GM18505 (cell line): ENCODE results near the gene DBH.

Experiments used
- ATAC-seq: cut with Tn5 transposase; IDR thresholded peaks from one replicate; pipeline ENCODE4 v1.9.1; 2021; ENCODE audit not compliant: unreplicated experiment
- POLR2A ChIP-seq: IDR thresholded peaks from 4 replicates; pipeline ENCODE4 v1.6.1; 2011; ENCODE audit warnings: borderline replicate concordance; ENCODE audit not compliant: insufficient read depth, insufficient read length; ENCODE audit errors: extremely low read depth

Gene DBH

GRCh38 chr9:133638076-133638475, 1.9 kb downstream of the DBH start:
- no peak for TF ChIP-seq POLR2A
- ATAC-seq: no peak

GRCh38 chr9:133638711-133639110, 2.5 kb downstream of the DBH start:
- TF ChIP-seq POLR2A: no peak
- ATAC-seq: no peak

GRCh38 chr9:133639613-133640012, 3.5 kb downstream of the DBH start:
- no peak for ATAC-seq
- TF ChIP-seq POLR2A: no peak

- TF ChIP-seq POLR2A: no peak
- no peak for ATAC-seq
These were observed 4.0 kb downstream of the DBH start for GRCh38 chr9:133640160-133640559.

GRCh38 chr9:133640580-133641395, 4.6 kb downstream of the DBH start:
- TF ChIP-seq POLR2A: no peak
- no peak for ATAC-seq

GRCh38 chr9:133641396-133641655, 5.2 kb downstream of the DBH start:
- TF ChIP-seq POLR2A: no peak
- ATAC-seq: no peak

GRCh38 chr9:133641861-133642595, 5.9 kb downstream of the DBH start:
- TF ChIP-seq POLR2A: no peak
- ATAC-seq: no peak

- no peak for TF ChIP-seq POLR2A
- no peak for ATAC-seq
These were observed 6.7 kb downstream of the DBH start for GRCh38 chr9:133642708-133643361.

GRCh38 chr9:133643362-133643755, 7.2 kb downstream of the DBH start:
- TF ChIP-seq POLR2A: no peak
- ATAC-seq: no peak

- no peak for ATAC-seq
- no peak for TF ChIP-seq POLR2A
These were observed 8.0 kb downstream of the DBH start for GRCh38 chr9:133643978-133644760.

GRCh38 chr9:133645021-133645765, 9.0 kb downstream of the DBH start:
- TF ChIP-seq POLR2A: no peak

GRCh38 chr9:133647148-133647547, 11.0 kb downstream of the DBH start:
- ATAC-seq: no peak
- no peak for TF ChIP-seq POLR2A

More at GRCh38 chr9:133645021-133645765, 9.0 kb downstream of the DBH start:
- ATAC-seq: no peak
